ENCODE results near the gene ZBTB20. TPM values are rescaled to one million over a fixed set of nuclear protein-coding genes. Genes with fewer than 3 reads are reported as not detected.

Gene ZBTB20
- total RNA-seq, 1 donor from 2014 or later, result 63.3 TPM

DNA sequence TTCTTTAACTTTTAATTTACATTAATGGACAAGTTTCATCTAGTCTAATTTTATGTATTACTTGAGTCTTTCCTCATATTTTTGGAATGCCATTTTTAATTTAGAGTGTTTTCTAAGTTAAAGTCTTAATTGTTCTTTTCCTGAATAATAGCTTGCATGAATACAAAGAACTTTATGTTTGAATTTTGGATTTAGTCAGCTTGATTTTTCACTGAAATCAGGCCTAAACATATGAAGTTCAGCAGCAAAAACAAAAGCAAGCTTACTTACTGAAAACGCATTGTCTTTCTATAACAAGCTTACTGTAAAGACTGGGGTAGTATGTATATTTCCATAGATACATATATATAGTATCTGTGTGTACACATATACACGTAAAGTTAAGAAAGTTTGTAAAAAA lies 126.0 kb downstream of the ZBTB20 start:
- DNase-seq (ENCODE audit: low spot score), result no peak

GRCh38 chr3:115019900-115020299 lies 127.2 kb downstream of the ZBTB20 start:
- DNase-seq (ENCODE audit: low spot score), result peak; percentile 18

GRCh38 chr3:115018694-115019093 lies 128.4 kb downstream of the ZBTB20 start:
- no peak for DNase-seq (ENCODE audit: low spot score)

DNA sequence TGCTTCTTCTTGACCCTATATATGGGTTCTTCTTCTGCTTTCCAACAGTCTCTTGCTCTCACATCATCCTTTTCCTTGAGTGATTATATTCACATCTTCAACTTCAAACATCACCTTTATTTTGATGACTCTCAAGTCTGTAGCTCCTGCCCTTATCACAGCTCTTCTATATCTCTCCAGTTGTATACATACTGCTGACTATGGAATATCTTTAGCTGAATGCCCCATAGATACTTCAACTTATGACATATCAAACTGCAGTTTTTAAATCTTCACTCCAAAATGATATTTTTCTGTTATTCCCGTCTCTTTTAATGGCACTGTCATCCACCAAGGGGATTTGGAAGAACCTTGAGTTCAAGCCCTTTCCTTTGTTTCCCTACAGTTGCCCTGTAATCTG lies 139.1 kb downstream of the ZBTB20 start:
- DNase-seq (ENCODE audit: low spot score), result no peak

GRCh38 chr3:115004201-115005140 lies 142.6 kb downstream of the ZBTB20 start:
- no peak for DNase-seq (ENCODE audit: low spot score)

DNA sequence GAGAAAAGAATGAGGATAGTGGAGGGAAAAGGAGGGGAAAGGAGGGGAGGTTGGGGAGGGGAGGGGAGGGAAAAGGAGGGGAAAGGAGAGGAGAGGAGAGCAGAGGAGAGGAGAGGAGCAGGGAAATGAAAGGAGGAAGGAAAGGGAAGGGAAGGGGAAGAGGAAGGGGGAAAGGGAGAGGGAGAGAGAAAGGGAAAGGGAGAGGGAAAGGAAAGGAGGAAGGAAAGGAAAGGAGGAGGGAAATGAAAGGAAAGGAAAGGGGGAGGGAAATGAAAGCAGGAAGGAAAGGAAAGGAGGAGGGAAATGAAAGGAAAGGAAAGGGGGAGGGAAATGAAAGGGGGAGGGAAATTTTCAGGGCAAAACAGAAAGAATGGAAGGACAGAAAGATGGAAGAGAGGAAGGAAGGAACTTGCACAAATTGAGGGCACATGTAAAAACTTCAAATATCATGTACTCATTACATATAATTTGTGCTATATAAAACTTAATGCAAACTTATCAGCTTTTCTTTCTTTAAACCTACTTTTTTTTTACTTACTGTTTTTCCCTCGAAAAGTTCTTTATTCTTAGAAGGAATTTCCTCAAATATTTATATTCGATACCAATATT lies 148.0 kb downstream of the ZBTB20 start:
- DNase-seq (ENCODE audit: low spot score), result no peak

- DNase-seq (ENCODE audit: low spot score), result no peak
Observed at GRCh38 chr3:114994554-114995341, 152.3 kb downstream of the ZBTB20 start.

DNA sequence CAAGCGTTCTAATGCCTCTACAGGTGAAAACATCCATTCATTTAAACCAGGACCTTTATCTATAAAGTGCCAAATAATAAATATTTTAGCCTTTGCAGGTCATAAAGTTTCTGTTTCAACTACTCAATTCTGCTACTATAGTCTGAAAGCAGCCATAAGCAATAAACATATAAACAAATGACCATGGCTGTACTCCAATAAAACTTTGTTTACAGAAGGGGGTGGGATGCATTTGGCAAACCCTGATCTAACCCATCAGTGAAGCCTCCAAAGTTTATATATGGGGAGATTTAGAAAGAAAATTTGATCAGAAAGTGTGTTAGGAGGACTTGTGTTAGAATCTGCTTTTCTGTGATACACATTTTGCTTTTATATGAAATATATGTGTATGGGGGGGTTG lies 161.3 kb downstream of the ZBTB20 start:
- DNase-seq (ENCODE audit: low spot score), result no peak

DNA sequence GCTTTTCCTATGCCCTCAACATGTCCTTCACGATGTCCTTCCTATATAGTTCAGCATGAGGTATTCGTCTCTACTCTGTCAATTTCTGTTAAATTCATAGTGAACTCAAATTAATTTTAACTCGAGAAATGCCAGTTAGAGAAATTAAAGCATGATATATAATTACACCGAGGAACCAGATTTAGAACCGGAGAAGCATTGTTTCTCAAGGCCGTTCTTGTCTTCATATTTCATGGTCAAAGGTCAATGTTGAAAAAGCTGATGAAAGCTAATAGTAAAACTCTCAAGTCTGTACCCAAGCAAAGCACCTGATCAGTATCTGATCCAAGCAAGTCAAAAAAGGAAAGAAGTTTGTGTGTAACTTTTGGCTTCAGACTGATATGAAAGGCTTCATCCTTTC lies 163.8 kb downstream of the ZBTB20 start:
- DNase-seq (ENCODE audit: low spot score), result no peak

DNA sequence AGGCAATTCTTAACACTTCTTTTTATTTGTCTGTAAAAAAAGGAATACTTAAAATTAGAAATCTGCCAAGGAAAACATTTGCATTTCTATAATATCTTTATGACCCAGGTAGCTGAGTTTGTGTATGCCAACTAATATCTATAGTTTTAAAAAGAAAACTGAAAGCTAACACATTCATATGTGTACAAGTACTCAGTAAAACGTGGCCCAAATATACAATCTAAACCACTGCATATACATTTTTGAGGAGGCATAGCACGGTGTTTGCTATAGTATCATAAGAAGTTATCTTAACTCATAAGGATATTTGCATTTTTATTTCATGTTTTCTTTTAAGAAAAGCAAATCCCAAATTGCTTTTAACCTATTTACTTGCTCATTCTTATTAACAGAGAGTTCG lies 172.7 kb downstream of the ZBTB20 start:
- DNase-seq (ENCODE audit: low spot score), result no peak

DNA sequence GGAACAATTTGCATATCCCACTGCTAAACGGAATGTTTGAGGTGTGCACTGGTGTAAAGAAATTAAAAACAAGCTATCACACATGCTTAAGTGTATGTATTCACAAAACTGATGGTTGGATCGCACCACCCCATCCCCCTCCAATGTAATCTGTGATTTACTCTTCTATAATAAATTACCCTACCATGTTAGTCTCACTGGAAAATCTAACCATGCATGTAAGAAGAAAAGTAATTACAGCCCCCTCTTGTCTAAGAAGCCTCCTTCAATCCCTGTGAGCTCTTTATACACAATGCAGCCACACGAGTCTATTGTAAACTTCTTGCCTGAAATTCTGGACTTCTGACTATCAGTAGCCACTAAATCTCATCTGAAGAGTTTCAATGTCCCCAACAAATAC lies 173.6 kb downstream of the ZBTB20 start:
- DNase-seq (ENCODE audit: low spot score), result no peak

GRCh38 chr3:114967168-114967567 lies 179.9 kb downstream of the ZBTB20 start:
- DNase-seq (ENCODE audit: low spot score), result no peak

DNA sequence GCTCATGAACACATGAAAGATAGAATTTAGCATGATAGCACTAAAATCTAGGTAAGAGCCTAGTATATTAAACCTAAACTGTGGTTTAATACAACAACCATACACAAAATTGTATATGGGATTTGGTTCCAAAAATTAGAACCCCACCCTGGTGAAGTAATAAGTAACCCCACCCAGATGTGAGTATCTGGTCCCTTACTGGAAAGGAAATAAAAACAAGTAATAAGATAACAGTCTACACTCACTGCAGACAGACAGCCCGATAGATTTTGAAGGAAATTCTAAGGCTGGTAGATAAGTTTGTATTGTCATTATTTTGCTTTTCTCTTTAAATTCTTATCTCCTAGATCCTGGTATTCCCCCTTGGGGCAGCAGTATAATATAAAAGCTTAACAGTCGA lies 184.9 kb downstream of the ZBTB20 start:
- no peak for DNase-seq (ENCODE audit: low spot score)

GRCh38 chr3:114958930-114959329 lies 188.2 kb downstream of the ZBTB20 start:
- no peak for DNase-seq (ENCODE audit: low spot score)

GRCh38 chr3:114953800-114954199 lies 193.3 kb downstream of the ZBTB20 start:
- DNase-seq (ENCODE audit: low spot score), result no peak

- DNase-seq (ENCODE audit: low spot score), result no peak
Observed at GRCh38 chr3:114953215-114953799, 193.8 kb downstream of the ZBTB20 start.

GRCh38 chr3:114942773-114943172 lies 204.3 kb downstream of the ZBTB20 start:
- DNase-seq (ENCODE audit: low spot score), result no peak

DNA sequence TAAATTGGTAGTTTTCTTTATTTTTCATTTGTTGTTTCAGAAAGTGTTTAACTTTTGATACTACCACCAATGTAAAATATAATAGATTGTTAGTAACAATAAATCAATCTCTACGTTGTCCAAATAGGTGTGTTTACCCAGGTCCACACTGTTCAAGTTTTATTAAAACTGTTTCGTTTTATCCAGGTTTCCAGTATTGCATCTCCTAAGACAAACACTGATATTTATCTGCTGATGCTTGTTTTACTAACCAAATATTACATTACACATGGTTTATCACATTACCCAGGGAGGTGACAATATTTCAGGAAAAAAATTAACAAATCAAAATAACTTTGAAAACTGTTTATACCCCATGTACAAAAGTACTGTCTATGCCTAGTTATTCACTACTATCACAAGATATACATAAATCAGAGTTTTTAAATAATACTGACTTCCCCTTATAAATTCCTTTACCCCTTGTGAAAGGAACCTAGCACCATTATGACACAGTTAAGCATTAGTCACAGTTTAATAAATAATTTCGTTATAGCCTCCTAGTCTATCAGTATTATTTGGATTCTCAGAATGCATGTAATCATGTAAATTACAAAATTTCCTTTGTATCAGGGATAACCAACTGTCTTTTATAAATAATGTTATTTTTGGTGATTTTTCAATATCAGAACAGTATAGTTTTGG lies 205.3 kb downstream of the ZBTB20 start:
- no peak for DNase-seq (ENCODE audit: low spot score)

DNA sequence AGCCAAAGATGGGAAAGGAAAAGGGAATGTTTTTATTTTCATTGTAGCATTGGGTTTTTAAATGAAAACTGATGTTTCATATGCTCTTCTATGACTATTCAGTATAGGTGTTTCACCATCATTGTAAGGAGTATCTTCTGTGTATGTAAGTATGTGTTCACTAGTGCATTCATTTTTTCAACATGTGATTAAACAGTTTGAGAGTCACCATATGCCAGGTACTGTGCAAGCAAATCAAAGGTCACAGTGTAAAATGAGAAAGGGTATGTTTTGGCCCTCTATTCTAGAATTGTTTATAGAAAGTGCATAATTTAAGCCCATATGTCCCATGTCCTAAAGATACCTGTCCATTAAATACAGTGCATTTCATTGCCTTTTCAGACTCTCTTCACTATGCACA lies 207.2 kb downstream of the ZBTB20 start:
- no peak for DNase-seq (ENCODE audit: low spot score)

DNA sequence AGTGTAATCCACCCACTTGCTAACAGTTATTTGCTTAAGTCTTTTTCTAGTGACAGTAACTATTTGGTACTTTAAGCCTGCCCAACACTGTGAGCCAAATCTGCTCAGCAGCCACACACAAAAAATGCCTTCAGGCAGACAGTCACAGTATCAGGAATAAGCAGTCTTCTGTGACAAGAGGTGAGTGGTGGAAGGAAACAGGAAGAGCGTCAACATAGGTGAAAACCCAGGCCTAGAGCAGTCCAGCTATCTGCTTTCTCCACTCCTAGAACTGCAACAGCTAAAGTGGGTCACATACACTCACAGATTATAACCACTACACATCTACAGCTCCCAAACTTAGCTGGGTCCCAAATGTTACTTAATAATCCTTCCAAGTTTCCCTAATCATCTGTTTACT lies 213.7 kb downstream of the ZBTB20 start:
- DNase-seq (ENCODE audit: low spot score), result no peak

DNA sequence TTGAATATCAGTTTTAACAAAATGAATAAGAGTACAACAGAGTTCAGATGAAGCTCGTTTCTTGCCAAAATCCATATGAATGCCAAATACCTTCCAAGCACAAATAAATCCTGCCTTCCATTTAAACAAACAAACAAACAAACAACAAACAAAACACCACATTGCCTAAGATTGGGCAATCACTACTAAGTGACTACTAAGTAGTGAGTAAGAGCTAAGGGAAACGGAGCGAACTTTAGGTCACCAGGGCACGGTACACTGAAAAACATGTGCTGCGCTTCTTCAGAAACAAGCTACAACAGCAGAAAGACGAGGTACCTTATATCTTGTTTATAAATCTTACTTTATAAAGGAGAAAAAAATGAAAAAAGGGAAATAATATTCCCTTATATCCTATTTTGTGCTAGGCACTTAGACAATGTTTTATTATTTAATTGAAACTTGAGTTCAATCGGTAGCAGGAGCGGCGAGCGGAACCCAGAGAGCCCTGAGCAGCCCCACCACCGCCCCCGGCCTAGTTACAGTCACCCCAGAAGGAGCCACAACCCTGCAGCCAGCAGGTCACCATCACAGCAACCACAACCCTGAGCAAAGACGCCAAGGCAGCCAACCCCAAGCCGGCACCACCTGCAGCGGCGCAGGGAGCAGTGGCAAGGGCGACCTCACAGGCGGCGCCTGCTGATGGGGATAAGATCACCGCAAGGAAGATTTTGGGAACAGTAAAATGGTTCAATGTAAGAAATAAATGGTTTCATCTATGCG lies 216.9 kb downstream of the ZBTB20 start:
- no peak for DNase-seq (ENCODE audit: low spot score)
